Activated naive CD4-positive, alpha-beta T cell treated with Interleukin-2 at 50 U/mL for 16 hours (primary cell): ENCODE results near the gene PHB1.

ENCODE experiments used
- DNase-seq: peaks from one replicate; pipeline ENCODE4 v3.0.0-alpha.2; 2020

The PHB1 gene

GRCh38 chr17:49414622-49415350 is at the start of gene PHB1:
Gene PHB1 (minus strand): TSS chr17:49414882. CDS start chr17:49413264, 1,618 bp downstream.
- peak; percentile 95 for DNase-seq

GRCh38 chr17:49464049-49464448 is 49.4 kb upstream of the PHB1 start:
- no peak for DNase-seq

GRCh38 chr17:49461580-49461979 is 46.9 kb upstream of the PHB1 start:
- DNase-seq = no peak

GRCh38 chr17:49460401-49460800 is 45.7 kb upstream of the PHB1 start:
- no peak for DNase-seq

DNA sequence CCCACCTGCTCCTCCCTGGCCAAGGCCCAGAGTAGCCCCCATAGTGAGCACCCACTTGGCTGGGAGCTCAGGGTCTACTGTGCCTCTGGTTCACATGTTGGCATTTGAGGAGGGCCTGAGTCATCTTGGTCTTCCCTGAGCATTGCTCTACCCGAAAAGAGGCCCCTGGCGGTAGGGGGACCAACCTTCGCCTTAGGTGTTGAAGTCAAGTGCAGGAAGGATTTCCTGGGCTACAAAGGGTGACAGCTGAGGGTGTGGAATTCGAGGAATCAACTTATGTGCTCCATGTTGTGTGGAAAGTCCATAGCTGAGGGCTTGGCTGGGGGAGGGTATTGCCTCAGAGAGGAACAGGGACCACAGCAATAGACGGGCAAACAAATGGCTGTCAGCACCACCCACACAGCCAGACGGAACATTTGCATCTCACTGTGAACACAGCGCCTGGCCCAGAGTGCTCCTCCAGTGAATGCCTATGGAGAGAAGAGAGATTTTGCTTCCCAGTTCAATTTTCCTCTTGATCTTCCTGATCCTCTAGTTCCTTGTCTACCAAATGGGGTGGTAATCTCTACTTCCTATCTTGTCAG is 44.8 kb upstream of the PHB1 start:
- no peak for DNase-seq

GRCh38 chr17:49457564-49458535 is 43.2 kb upstream of the PHB1 start:
- DNase-seq = no peak

DNA sequence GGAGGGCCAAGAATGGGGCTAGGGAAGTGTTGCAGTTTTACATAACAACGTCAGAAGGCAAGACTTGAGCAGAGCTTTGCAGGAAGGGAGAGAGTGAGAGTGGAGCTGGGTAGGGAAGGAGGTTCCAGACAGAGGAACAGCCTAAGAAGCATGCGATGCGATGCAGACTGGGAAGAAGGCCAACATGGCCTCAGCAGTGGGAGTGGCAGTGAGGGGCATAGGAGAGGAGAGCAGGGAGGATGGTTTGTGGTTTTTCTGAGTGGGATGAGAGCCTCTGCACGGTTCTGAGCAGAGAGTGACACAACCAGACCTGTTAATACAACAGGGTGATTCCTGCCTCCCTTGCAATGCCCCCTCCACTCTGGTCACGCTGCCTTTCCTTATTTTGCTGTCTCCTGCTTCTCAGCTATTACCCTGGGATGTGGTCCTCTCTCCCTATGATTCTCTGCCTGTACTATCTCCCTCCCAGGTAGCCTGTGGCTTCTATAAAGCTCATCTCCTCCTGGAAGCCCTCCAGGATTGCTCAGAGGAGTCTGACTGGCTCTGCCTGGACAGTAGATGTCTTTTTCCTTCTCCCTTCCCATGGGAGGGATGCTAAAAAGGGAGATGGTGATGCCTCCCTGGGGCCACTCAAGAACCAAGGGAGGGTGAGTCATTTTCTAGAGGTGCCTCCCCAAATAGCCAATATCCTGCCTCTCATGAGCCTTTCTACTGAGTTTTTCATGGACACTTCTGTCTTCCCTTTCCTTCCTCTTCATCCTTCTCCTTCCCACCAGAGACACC is 41.7 kb upstream of the PHB1 start:
- no peak for DNase-seq

DNA sequence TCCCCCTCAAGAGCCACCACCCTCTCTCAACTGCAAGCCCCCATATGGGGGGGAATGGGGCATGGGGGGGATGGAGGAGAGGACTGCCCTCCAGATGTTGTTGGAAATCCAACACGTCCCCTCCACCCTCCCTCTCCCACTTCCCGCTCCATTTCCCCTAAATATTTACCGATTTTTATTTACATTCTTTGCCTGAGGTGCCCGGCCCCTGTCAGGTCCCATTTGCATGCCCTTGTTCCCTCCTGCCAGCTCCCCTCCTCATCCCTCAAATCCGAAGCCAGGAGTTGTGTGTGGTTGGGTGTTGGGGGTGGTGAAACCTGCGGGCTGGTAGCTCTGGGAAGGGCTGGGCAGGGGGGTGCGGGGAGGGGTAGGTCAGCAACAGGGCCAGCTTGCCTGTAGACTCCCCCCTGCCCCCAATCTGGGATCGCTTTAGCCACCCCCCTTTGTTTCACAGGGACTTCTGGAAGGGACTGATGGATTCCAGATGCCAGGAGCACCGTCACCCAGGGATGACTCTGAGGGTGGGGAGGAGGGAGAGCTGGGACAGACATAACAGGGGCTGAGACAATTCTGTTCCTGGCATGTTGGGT is 40.7 kb upstream of the PHB1 start:
- no peak for DNase-seq

- DNase-seq = no peak
Measured at GRCh38 chr17:49454050-49454449, 39.4 kb upstream of the PHB1 start.

- DNase-seq = no peak
Measured at GRCh38 chr17:49452661-49453060, 38.0 kb upstream of the PHB1 start.

DNA sequence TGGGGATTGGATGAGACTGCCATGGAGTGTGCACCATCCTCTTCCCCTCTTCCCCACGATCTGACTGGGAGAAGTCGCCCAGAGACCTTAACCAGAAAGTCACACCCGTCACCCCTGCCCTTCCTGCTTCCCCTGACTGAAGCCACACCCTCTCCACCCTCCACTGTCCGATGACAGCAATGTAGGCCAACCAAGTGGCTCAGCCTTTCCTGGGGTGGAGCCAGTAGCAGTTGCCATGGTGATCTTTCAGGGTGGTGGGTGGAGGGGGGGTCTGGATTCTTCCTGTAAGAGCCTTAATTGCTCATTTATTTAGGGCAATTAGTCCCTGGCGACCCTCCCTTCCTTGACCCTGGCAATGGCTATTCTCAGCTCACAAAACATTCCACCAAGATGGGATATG is 37.5 kb upstream of the PHB1 start:
- no peak for DNase-seq

GRCh38 chr17:49450735-49451134 is 36.1 kb upstream of the PHB1 start:
- no peak for DNase-seq

DNA sequence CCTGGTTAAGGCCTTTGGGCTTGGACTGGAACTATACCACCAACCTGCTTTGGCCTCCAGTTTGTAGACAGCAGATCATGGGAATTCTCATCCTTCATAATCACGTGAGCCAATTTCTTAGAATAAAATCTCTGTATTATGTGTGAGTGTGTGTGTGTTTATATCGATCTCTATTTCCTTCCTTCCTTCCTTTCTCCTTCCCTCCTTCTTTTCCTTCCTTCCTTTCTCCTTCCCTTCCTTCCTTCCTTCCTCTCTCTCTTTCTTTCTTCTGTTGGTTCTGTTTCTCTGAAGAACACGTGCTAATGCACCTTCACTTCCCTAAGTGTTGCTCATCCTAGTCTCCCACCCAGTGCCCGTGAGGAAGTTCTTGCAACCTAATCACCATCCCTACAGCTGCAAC is 35.5 kb upstream of the PHB1 start:
- no peak for DNase-seq

- DNase-seq = no peak
Measured at GRCh38 chr17:49447628-49448302, 33.1 kb upstream of the PHB1 start.

DNA sequence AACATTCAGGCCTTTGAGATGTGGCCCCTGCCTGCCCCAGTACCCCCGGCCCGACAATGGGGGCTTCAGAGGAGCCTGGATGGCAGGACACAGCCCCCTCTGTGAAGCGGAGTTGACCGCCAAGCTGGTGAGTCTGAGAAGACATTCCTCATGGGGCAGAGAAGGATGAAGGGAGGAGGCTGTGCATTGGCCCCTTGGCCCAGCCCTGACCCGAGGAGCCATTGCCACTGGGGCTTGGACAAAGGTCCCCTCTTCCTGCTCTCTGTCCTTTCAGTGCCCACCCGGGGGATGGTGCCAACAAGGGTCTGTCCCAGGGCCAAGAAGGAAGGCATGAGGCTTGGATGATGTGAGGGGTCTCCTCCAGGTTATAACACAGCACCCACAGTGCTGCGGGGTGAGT is 30.9 kb upstream of the PHB1 start:
- DNase-seq = no peak

GRCh38 chr17:49444384-49444783 is 29.7 kb upstream of the PHB1 start:
- no peak for DNase-seq

DNA sequence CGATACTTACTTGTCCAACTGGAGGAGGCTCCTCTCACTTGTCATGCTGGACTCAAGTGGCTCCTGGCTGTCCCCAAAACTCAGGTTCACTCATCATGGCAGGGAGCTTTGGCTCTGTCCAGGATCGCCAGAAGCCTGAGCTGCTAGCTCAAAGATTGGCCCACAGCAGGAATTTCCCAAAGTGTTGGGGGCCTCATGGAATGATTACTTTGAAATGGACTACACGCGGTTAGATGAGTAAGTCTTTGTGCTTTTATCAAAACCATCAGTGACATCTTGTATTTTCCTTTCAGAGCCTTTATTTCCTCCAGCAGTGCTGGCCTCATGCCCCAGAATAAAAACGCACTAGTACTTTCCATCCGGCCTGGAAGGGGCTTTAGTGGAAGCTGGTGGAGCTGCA is 29.2 kb upstream of the PHB1 start:
- DNase-seq = no peak

- DNase-seq = no peak
Measured at GRCh38 chr17:49442041-49442440, 27.4 kb upstream of the PHB1 start.

DNA sequence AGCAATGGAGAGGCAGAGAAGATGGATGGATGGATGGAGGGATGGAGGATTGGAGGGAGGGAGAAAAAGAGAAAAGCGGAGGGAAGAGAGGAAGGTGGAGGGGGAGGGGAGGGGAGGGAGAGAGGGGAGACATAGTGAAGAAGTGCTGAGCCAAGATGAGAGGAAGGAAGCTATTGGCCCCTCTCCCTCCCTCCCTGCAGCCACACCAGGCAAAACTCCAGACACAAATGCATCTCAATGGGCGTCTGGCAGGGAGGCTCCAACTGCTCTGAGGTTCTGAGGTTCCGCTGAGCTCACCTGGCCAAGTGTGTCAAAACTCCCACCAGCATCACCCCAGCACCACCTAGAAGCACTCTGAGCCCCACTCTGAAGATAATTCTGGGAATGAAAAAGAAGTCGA is 26.9 kb upstream of the PHB1 start:
- DNase-seq = no peak

- no peak for DNase-seq
Measured at GRCh38 chr17:49440581-49440980, 25.9 kb upstream of the PHB1 start.

- no peak for DNase-seq
Measured at GRCh38 chr17:49439673-49440571, 25.2 kb upstream of the PHB1 start.
